Tibial nerve (tissue), 4 donors: ENCODE data around the gene AGBL3. TPM values are rescaled to one million over a fixed set of nuclear protein-coding genes. Genes with fewer than 3 reads are reported as not detected.

ENCODE experiments used
- DNase-seq, 2 donors: peaks; one replicate each; pipeline ENCODE4 v3.0.0-alpha.2; 2019; ENCODE audit warnings: low spot score in 2 of 2
- H3K27ac ChIP-seq, 4 donors: fragments of 200-600 bp; sonication (generic) in 3 of 4; one replicate each; pipeline ENCODE4 v1.5.1; 2017 to 2019; ENCODE audit warnings: mild to moderate bottlenecking in 1 of 4
- H3K27me3 ChIP-seq, 2 donors: fragments of 200-600 bp; sonication (generic) in 1 of 2; one replicate each; pipeline versions ENCODE4 v1.5.1 to v1.6.0; 2017 to 2019
- H3K36me3 ChIP-seq, 3 donors: fragments of 200-600 bp; sonication (generic); one replicate each; pipeline ENCODE4 v1.5.1; 2018 to 2019
- H3K4me1 ChIP-seq, 4 donors: fragments of 200-600 bp; sonication (generic) in 3 of 4; one replicate each; pipeline ENCODE4 v1.5.1; 2017 to 2019
- H3K4me3 ChIP-seq, 4 donors: fragments of 200-600 bp; sonication (generic) in 3 of 4; one replicate each; pipeline ENCODE4 v1.5.1; 2017 to 2019; ENCODE audit warnings: mild to moderate bottlenecking in 1 of 4, moderate library complexity in 1 of 4
- H3K9me3 ChIP-seq, 4 donors: fragments of 200-600 bp; sonication (generic) in 3 of 4; one replicate each; pipeline ENCODE4 v1.5.1; 2017 to 2019
- CTCF ChIP-seq, 5 experiments: fragments of 200-600 bp in 3 of 5; fragments of 450-650 bp in 2 of 5; sonication (generic) in 3 of 5; IDR thresholded peaks; one replicate each; pipeline ENCODE4 v1.5.1; 2016 to 2019; ENCODE audit warnings: antibody characterized with exemption in 5 of 5, mild to moderate bottlenecking in 3 of 5, moderate library complexity in 2 of 5
- EP300 ChIP-seq, 2 donors: sonication (generic); formaldehyde crosslinking; IDR thresholded peaks; one replicate each; pipeline ENCODE4 v1.6.1; 2017; ENCODE audit warnings: antibody characterized with exemption in 2 of 2, mild to moderate bottlenecking in 1 of 2
- POLR2A ChIP-seq, 2 donors: fragments of 450-650 bp; IDR thresholded peaks; one replicate each; pipeline ENCODE4 v1.6.1; 2017; ENCODE audit warnings: antibody characterized with exemption in 2 of 2, mild to moderate bottlenecking in 2 of 2, moderate library complexity in 2 of 2
- WGBS, 2 donors: methylation state at CpG; one replicate each; pipeline ENCODE4 v1.1.5; 2018; 5-methylcytosine and 5-hydroxymethylcytosine counted together
- total RNA-seq, 4 donors: library from RNA; depleted of rRNA; stranded (reverse); fragments of >200 nt; gene quantifications; one replicate each; pipeline ENCODE4 v1.1.0, GENCODE V29; 2016

AGBL3 gene
- total RNA-seq, 4 donors from 2014 or later, result 1.3 to 3.1 (median 1.9) TPM

- DNase-seq, result no peak
- no peaks in the 10 kb centered on the region for H3K27me3 ChIP-seq
- TF ChIP-seq EP300 (IDR thresholded peaks at IDR 0.05) (no peak), CTCF (IDR thresholded peaks at IDR 0.05) (no peak), POLR2A (IDR thresholded peaks at IDR 0.05) (no peak)
- no peaks in the 10 kb centered on the region for H3K9me3 ChIP-seq
- peaks cover 0 to 6% (median 2%) of the 10 kb centered on the region in 4 donors for H3K4me1 ChIP-seq
- H3K4me3 ChIP-seq, result no peak overlapping the region
- 34 to 35% methylated on average over 3 of the region's 3 CpGs for WGBS, 2 donors
- peak overlapping the region in 1 of 4 donors; percentile 13 for H3K27ac ChIP-seq
- H3K36me3 ChIP-seq, result peaks cover 0 to 17% (median 0%) of the 10 kb centered on the region in 3 donors
Observed at GRCh38 chr7:135098391-135098790, 112.1 kb downstream of the AGBL3 start.

GRCh38 chr7:135100856-135101255 is 114.5 kb downstream of the AGBL3 start:
- peaks cover 0 to 6% (median 2%) of the 10 kb centered on the region in 4 donors for H3K4me1 ChIP-seq
- H3K36me3 ChIP-seq, result no peaks in the 10 kb centered on the region
- TF ChIP-seq CTCF (IDR thresholded peaks at IDR 0.05) (no peak), POLR2A (IDR thresholded peaks at IDR 0.05) (no peak), EP300 (IDR thresholded peaks at IDR 0.05) (no peak)
- DNase-seq, result no peak
- H3K9me3 ChIP-seq, result peaks cover 0 to 8% (median 0%) of the 10 kb centered on the region in 4 donors
- no peak overlapping the region for H3K4me3 ChIP-seq
- no peaks in the 10 kb centered on the region for H3K27me3 ChIP-seq
- no peak overlapping the region for H3K27ac ChIP-seq

GRCh38 chr7:135102372-135102771 is 116.1 kb downstream of the AGBL3 start:
- no peak for DNase-seq
- Histone ChIP-seq H3K36me3 (no peaks in the 10 kb centered on the region), H3K4me1 (peaks cover 0 to 6% (median 2%) of the 10 kb centered on the region in 4 donors), H3K4me3 (no peak overlapping the region), H3K27ac (no peak overlapping the region), H3K9me3 (peaks cover 0 to 13% (median 0%) of the 10 kb centered on the region in 4 donors), H3K27me3 (no peaks in the 10 kb centered on the region)
- TF ChIP-seq EP300 (IDR thresholded peaks at IDR 0.05), result no peak
- TF ChIP-seq POLR2A (IDR thresholded peaks at IDR 0.05), result no peak
- TF ChIP-seq CTCF (IDR thresholded peaks at IDR 0.05), result no peak

- Histone ChIP-seq H3K36me3 (peaks cover 0 to 26% (median 0%) of the 10 kb centered on the region in 3 donors), H3K4me1 (no peaks in the 10 kb centered on the region), H3K27me3 (no peaks in the 10 kb centered on the region), H3K27ac (no peak overlapping the region), H3K9me3 (peaks cover 0 to 13% (median 0%) of the 10 kb centered on the region in 4 donors), H3K4me3 (no peak overlapping the region)
- 87 to 90% methylated on average over 4 of the region's 4 CpGs for WGBS, 2 donors
- DNase-seq, result no peak
- no peak for TF ChIP-seq POLR2A (IDR thresholded peaks at IDR 0.05)
- no peak for TF ChIP-seq CTCF (IDR thresholded peaks at IDR 0.05)
- TF ChIP-seq EP300 (IDR thresholded peaks at IDR 0.05), result no peak
Observed at GRCh38 chr7:135109562-135109961, 123.3 kb downstream of the AGBL3 start.

- DNase-seq, result no peak
- H3K27ac ChIP-seq, result no peak overlapping the region
- WGBS, 2 donors, result no CpG with 5 or more reads among the region's 1 CpG
- H3K9me3 ChIP-seq, result peaks cover 0 to 13% (median 0%) of the 10 kb centered on the region in 4 donors
- H3K4me3 ChIP-seq, result no peak overlapping the region
- peaks cover 0 to 26% (median 0%) of the 10 kb centered on the region in 3 donors for H3K36me3 ChIP-seq
- no peaks in the 10 kb centered on the region for H3K27me3 ChIP-seq
- TF ChIP-seq POLR2A (IDR thresholded peaks at IDR 0.05), result no peak
- no peak for TF ChIP-seq CTCF (IDR thresholded peaks at IDR 0.05)
- no peak for TF ChIP-seq EP300 (IDR thresholded peaks at IDR 0.05)
- no peaks in the 10 kb centered on the region for H3K4me1 ChIP-seq
Observed at GRCh38 chr7:135109976-135110375, 123.7 kb downstream of the AGBL3 start.
